ENCODE data around the gene SULT4A1. TPM values are rescaled to one million over a fixed set of nuclear protein-coding genes. Genes with fewer than 3 reads are reported as not detected.
A peak's percentile ranks its signal among the peaks of the same experiment; 100 is the strongest.

The SULT4A1 gene
- total RNA-seq, 1 experiment from 2014 or later, result not detected

- DNase-seq (ENCODE audit: low read depth), result no peak
- in situ Hi-C loops (cut with HindIII; ENCODE audit: low pct_unique_long_range_greater_than_20kb, low sequenced_read_pairs), result no loop called here
Observed at GRCh38 chr22:43824724-43825420, 37.4 kb downstream of the SULT4A1 start.

GRCh38 chr22:43823911-43824665 lies 38.2 kb downstream of the SULT4A1 start:
- in situ Hi-C loops (cut with HindIII; ENCODE audit: low pct_unique_long_range_greater_than_20kb, low sequenced_read_pairs), result no loop called here
- no peak for DNase-seq (ENCODE audit: low read depth)

- peak; percentile 77 for DNase-seq (ENCODE audit: low read depth)
- in situ Hi-C loops (cut with HindIII; ENCODE audit: low pct_unique_long_range_greater_than_20kb, low sequenced_read_pairs), result no loop called here
Observed at GRCh38 chr22:43823353-43823908, 38.9 kb downstream of the SULT4A1 start.

DNA sequence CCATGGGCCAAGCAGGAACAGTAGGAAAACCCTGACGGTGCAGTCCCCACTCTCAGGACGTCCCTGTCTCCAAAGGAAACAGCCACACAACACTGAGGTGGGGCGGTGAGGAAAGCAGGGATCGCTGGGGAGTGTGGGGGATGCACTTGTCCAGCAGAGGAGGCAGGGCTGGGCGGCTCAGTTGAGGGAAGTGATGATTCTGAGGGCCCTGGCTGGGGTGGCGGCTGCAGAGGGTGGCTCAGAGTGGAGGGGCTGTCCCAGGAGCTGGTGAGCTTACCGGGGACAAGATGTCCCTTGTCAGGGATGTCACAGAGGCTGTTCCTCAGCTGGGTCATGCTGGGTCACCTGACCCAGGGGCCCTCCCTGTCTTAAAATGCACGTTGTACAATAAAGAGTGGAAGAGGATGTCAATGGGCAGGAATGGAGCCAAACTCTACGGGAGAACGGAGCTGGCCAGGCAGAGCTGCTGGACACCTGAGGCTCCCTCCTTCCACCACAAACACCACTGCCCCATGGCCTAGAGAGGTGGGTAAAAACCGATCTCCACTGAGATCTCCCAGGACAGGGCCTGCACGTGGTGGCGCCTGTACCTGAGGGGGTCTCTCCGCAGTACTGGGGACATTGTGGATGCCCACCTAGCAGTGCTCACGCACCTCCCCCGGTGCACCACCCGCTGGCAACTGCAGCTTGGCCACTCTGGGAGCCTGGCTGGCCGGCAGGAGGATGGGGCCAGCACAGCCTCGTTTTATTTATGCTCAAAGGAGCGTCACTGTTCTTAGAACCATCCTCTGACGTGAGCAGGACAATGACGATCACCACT lies 40.5 kb downstream of the SULT4A1 start:
- in situ Hi-C loops (cut with HindIII; ENCODE audit: low pct_unique_long_range_greater_than_20kb, low sequenced_read_pairs), result no loop called here
- DNase-seq (ENCODE audit: low read depth), result no peak

DNA sequence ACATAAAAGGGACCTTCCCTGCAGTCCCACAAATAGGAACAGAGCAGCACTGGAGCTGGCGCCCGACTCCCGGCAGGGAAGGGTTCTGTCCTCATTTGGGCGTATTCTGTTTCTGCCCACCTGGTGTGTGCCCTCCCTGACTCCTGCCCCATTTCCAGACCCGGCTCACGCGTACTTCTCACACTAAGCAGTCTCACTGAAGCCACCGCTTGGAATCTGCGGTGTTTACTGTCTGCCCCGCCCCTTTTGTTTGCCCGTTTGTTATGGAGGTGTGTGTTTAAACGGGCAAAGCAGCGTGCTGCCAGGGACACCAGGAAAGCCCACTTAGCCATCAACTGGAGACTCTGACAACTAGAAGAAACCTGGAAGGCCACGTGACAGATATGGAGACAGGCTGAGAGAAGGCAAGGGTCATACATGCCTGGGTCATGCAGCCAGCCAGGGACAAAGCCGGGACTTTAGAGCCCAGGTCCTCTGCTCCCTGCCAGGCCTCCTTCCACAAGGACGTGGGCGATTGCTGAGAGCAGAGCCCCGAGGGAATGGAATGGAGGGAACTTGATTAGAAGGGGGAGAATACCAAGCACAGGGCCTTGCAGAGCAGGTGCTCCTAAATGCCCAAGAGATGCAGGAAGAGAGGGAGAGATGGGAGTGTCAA lies 41.5 kb downstream of the SULT4A1 start:
- DNase-seq (ENCODE audit: low read depth), result no peak
- in situ Hi-C loops (cut with HindIII; ENCODE audit: low pct_unique_long_range_greater_than_20kb, low sequenced_read_pairs), result no loop called here

GRCh38 chr22:43819931-43820640 lies 42.2 kb downstream of the SULT4A1 start:
- no peak for DNase-seq (ENCODE audit: low read depth)
- in situ Hi-C loops (cut with HindIII; ENCODE audit: low pct_unique_long_range_greater_than_20kb, low sequenced_read_pairs), result no loop called here

DNA sequence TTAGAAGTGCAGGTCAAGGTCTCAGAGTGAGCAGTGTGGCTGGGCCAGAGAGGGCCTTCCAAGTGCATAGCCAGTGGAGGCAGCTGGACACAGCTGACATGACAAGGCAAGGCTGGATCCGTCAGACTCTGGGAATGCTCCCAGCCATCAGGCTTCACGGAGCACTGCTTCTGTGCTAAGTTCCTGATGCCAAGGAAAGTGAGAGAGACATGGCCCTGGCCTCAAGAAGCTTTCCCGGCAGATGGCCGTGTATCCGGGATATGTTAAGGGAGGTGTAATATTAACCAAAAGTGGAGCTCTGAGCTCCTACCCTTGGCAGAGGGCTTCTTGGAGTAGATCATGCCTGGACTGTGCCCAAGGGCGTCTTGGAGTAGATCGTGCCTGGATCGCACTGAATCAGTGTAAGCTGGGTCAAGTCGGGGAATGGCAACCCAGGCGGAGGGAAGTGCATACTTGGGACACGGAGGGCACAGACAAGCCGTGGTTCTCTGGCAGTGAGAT lies 42.8 kb downstream of the SULT4A1 start:
- no peak for DNase-seq (ENCODE audit: low read depth)
- in situ Hi-C loops (cut with HindIII; ENCODE audit: low pct_unique_long_range_greater_than_20kb, low sequenced_read_pairs), result no loop called here

GRCh38 chr22:43818981-43819380 lies 43.3 kb downstream of the SULT4A1 start:
- no peak for DNase-seq (ENCODE audit: low read depth)
- in situ Hi-C loops (cut with HindIII; ENCODE audit: low pct_unique_long_range_greater_than_20kb, low sequenced_read_pairs), result no loop called here

DNA sequence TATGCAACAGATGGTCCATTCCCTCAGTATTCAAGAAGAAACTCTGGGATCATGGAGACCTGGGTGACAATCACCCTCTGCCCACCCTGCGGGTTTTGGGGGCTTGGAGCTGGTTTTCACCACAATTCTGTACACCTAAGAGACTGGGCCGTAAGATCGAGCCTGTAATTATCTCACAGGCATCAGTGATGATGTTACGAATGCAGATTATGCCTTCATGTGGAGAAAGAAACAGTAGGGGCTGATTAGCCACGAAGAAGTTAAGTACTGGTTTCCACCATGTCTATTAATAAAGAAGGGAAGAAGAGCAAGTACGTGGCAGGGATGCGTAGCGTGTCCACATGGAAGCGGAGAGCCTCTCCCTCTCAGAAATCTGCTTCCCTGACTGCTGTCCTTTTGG lies 44.9 kb downstream of the SULT4A1 start:
- in situ Hi-C loops (cut with HindIII; ENCODE audit: low pct_unique_long_range_greater_than_20kb, low sequenced_read_pairs), result no loop called here

DNA sequence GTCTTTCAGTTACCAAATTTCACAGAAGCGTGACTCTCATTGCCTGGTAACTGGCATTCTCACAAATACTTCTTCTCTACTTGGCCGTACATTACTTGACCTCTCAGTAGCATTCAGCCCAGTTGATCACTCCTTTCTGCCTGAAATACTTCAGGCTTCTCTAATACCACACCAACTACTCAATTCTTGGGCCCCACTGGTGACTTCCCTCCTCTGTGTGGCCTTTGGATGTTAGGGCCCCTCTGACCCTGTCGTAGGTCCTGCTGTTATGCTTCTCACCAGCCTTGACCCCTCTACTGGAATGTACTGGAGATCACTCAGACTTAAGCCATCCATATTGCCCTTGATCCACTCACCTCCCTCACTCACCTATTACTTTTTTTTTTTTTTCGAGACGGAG lies 48.0 kb downstream of the SULT4A1 start:
- no peak for DNase-seq (ENCODE audit: low read depth)
- in situ Hi-C loops (cut with HindIII; ENCODE audit: low pct_unique_long_range_greater_than_20kb, low sequenced_read_pairs), result no loop called here

More for the DNA sequence above, 44.9 kb downstream of the SULT4A1 start:
- no peak for DNase-seq (ENCODE audit: low read depth)

DNA sequence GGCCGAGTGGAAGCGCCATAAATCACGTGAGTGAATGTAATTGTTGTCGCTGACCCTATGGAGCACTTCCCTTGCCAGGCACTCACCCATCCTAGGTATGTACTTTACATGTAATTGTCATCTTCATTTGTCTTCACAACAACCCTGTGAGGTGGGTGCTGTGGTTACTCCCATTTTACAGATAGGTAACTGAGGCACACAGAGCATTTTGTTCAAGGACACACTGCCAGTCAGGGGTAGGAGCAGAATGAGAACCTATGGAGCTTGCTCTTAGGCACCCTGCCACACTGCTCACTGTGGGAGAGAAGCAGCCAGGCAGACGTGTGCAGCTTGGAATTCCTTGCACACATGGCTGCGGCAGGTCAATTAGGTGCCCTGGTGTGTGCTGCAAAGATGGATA lies 49.4 kb downstream of the SULT4A1 start:
- DNase-seq (ENCODE audit: low read depth), result no peak
- in situ Hi-C loops (cut with HindIII; ENCODE audit: low pct_unique_long_range_greater_than_20kb, low sequenced_read_pairs), result no loop called here

GRCh38 chr22:43812149-43812842 lies 50.0 kb downstream of the SULT4A1 start, which contains the start of gene EFCAB6:
EFCAB6 (minus strand) TSS chr22:43812305; CDS start chr22:43782318, 29,987 bp downstream.
- in situ Hi-C loops (cut with HindIII; ENCODE audit: low pct_unique_long_range_greater_than_20kb, low sequenced_read_pairs), result no loop called here
- DNase-seq (ENCODE audit: low read depth), result peak; percentile 91

GRCh38 chr22:43811777-43812148 lies 50.5 kb downstream of the SULT4A1 start:
- in situ Hi-C loops (cut with HindIII; ENCODE audit: low pct_unique_long_range_greater_than_20kb, low sequenced_read_pairs), result no loop called here
- DNase-seq (ENCODE audit: low read depth), result no peak

- no peak for DNase-seq (ENCODE audit: low read depth)
- in situ Hi-C loops (cut with HindIII; ENCODE audit: low pct_unique_long_range_greater_than_20kb, low sequenced_read_pairs), result no loop called here
Observed at GRCh38 chr22:43802897-43803495, 59.3 kb downstream of the SULT4A1 start.

GRCh38 chr22:43800970-43801369 lies 61.3 kb downstream of the SULT4A1 start:
- in situ Hi-C loops (cut with HindIII; ENCODE audit: low pct_unique_long_range_greater_than_20kb, low sequenced_read_pairs), result no loop called here
- no peak for DNase-seq (ENCODE audit: low read depth)

GRCh38 chr22:43798492-43798891 lies 63.8 kb downstream of the SULT4A1 start:
- DNase-seq (ENCODE audit: low read depth), result peak; percentile 78
- in situ Hi-C loops (cut with HindIII; ENCODE audit: low pct_unique_long_range_greater_than_20kb, low sequenced_read_pairs), result no loop called here

- in situ Hi-C loops (cut with HindIII; ENCODE audit: low pct_unique_long_range_greater_than_20kb, low sequenced_read_pairs), result no loop called here
- DNase-seq (ENCODE audit: low read depth), result no peak
Observed at GRCh38 chr22:43796567-43796966, 65.7 kb downstream of the SULT4A1 start.
